ENCODE results near the gene ENPP4.

DNA sequence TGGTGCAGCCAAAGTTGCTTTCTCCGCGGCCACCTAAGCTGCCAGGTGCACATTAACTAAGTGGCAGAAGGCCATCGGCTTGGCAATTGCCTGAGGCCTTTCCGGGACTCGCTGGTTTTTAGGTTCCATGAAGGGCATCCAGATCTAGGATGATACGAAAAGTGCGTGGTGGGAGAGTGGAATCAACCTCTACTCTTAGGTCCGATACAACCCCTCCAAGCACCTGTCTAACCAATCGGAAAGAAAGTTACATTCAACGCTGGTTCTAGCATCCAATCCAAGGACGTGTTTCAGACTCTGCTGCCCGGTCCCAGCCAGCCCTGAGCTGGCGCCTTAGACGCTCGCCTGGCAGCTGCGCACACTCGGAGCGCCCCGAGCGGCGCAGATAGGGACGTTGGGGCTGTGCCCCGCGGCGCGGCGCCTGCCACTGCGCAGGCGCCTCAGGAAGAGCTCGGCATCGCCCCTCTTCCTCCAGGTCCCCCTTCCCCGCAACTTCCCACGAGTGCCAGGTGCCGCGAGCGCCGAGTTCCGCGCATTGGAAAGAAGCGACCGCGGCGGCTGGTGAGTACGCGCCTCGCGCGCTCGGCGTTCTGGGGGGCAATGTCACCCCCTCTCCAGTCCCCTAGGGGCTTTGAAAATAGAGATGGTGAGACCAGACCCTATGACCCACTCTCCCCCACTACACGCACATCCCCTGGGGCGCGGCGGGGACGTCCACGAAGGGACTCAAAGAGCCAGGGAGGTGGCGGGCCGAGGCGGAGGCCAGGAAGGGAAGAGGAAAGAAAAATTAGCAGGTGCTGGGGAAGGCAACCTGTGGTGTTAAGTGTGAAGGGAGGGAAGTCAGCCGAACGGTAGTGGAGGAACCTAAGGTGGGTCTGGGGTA, at the start of gene ENPP4:
- TF ChIP-seq MAFK (IDR thresholded peaks at IDR 0.05; ENCODE audit: low read depth, low read length) (no peak), MXI1 (IDR thresholded peaks at IDR 0.05; ENCODE audit: borderline replicate concordance, low read depth, low read length) (no peak), SMC3 (IDR thresholded peaks at IDR 0.05; ENCODE audit: low read depth, low read length) (no peak), POLR2A (IDR thresholded peaks at IDR 0.05; ENCODE audit: low read depth, low read length) (no peak), NFE2L2 (IDR thresholded peaks at IDR 0.05; ENCODE audit: low read depth, low read length) (no peak), RAD21 (IDR thresholded peaks at IDR 0.05; ENCODE audit: low read length) (no peak), CEBPB (IDR thresholded peaks at IDR 0.05; ENCODE audit: low read depth, low read length) (no peak), CHD1 (IDR thresholded peaks at IDR 0.05; ENCODE audit: low read depth, low read length) (no peak), BHLHE40 (IDR thresholded peaks at IDR 0.05; ENCODE audit: low read depth, low read length) (no peak)
- TF ChIP-seq, protein P1, sequence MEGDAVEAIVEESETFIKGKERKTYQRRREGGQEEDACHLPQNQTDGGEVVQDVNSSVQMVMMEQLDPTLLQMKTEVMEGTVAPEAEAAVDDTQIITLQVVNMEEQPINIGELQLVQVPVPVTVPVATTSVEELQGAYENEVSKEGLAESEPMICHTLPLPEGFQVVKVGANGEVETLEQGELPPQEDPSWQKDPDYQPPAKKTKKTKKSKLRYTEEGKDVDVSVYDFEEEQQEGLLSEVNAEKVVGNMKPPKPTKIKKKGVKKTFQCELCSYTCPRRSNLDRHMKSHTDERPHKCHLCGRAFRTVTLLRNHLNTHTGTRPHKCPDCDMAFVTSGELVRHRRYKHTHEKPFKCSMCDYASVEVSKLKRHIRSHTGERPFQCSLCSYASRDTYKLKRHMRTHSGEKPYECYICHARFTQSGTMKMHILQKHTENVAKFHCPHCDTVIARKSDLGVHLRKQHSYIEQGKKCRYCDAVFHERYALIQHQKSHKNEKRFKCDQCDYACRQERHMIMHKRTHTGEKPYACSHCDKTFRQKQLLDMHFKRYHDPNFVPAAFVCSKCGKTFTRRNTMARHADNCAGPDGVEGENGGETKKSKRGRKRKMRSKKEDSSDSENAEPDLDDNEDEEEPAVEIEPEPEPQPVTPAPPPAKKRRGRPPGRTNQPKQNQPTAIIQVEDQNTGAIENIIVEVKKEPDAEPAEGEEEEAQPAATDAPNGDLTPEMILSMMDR (conservative IDR thresholded peaks at IDR 0.05; ENCODE audit: low read depth, low read length), result no peak
- TF ChIP-seq, protein P2, sequence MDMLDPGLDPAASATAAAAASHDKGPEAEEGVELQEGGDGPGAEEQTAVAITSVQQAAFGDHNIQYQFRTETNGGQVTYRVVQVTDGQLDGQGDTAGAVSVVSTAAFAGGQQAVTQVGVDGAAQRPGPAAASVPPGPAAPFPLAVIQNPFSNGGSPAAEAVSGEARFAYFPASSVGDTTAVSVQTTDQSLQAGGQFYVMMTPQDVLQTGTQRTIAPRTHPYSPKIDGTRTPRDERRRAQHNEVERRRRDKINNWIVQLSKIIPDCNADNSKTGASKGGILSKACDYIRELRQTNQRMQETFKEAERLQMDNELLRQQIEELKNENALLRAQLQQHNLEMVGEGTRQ (IDR thresholded peaks at IDR 0.05; ENCODE audit: low read depth, low read length), result no peak

Measured in IMR-90 (cell line).